GM21529 (cell line): ENCODE results near the gene MSH5.
A peak's percentile ranks its signal among the peaks of the same experiment; 100 is the strongest.

Experiments used
- ATAC-seq: cut with Tn5 transposase; IDR thresholded peaks from one replicate; pipeline ENCODE4 v1.9.1; 2021; ENCODE audit not compliant: unreplicated experiment

The MSH5 gene

DNA sequence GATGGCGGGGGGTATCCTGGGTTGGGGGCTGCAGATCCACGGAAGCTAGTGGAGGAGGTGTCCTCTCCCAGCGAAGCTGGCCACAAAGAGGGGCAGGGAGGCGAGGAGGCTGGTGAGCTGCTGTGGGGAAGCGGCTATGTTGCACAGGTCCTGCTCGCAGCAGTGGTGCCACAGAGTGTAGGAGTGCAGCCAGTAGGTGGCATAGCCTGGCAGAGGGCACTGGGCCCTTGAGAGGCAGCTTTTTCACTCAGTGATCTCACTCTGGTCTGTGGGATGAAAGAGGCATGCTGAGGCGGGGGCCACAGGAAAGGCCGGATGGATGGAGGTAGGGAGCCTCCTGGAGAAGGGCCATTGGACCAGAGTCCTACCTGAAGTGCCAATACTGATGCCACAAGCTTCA, 27.5 kb upstream of the MSH5 start:
- ATAC-seq = no peak

DNA sequence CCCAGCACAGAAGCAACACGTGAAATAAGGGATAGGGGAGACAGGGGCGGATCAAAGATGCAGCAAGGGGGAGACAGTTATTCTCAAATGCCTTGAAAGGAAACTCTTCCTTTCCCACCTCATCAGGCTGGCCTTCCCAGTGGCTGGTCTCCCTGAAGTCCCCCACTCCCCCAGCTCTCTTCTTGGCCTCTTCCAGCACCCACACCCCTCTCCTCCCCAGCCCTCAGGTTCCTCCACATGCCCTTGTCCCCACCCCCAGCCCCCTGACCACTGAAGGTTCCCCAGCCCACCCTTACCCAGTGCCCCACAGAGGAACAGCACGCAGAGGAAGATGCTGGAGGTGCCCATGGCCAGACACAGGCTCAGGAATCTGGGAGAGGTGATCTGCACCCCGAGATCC, 26.3 kb upstream of the MSH5 start:
- ATAC-seq = no peak

DNA sequence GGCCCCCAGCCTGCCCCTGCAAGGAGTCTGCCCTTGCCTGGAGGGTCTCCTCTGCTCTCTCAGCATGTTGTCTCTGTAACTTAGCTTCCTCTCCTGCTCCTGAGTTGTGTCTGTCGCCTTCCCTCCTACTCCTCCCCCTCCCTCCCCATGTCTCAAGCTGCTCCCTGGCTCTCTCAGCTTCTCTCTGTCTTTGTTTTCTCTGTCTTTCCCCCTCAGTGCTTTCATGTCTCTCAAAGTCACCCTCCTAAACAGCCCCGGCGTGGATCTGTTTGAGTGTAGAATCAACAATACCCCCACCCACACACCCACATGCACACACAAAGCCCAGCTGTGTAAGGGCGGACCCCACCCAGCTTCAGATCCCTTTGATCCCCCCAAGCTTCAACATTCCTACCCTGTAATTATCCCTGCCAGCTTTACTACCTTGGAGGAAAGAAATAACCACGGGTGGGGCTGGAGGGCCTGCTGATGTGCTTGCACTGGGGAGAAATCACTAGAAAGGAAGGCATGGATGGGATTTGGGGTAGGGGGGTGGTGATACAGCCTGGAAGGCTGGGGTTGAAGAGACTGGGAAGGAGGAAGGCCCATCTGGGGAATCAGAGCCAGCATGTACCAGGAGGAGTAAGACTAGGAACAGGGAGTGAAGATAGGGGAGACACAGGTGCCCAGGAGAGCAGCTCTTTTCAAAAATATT, 25.7 kb upstream of the MSH5 start:
- no peak for ATAC-seq

DNA sequence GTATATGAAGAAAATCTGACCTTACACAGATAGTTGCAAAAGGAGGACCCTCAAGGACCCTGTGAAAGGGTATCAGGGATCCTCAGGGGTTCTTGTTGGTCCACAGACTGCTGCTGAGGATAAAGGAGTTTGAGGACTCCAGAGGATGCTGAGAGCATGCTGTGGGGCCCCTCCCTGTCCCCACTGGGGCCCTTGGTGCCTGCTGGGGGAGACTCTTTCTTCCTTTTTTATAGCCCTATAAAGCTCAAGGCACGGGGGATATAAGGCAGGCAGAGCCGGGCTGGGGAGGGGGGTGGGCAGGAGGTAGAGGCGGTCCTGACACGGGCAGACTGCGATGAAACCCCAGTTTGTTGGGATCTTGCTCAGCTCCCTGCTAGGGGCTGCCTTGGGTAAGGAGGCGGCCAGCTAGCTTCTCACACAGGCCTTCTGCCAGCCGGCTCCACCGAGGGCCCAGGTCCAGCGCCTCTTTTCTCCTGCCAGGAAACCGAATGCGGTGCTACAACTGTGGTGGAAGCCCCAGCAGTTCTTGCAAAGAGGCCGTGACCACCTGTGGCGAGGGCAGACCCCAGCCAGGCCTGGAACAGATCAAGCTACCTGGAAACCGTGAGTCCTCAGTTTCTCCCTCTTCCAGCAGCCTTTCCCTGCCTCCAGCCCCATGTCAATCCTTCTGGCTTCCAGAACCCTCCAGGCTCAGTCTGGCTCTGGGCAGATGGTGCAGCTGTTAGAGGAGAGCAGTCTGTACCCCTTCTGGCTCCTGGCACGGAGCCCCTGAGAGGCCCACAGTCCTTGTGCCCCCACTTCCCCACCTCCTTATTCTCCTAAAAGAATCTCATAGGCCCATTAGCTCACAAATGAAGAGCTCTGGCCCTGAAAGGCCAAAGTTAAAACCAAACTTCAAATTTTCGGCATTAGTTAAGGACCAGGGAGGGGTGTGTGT, 24.5 kb upstream of the MSH5 start, which contains the start of gene LY6G6D:
Gene LY6G6D (plus strand): TSS at position 327 of the 937 bp plus-strand sequence. CDS start 8 bp downstream, at position 335.
- ATAC-seq = no peak

DNA sequence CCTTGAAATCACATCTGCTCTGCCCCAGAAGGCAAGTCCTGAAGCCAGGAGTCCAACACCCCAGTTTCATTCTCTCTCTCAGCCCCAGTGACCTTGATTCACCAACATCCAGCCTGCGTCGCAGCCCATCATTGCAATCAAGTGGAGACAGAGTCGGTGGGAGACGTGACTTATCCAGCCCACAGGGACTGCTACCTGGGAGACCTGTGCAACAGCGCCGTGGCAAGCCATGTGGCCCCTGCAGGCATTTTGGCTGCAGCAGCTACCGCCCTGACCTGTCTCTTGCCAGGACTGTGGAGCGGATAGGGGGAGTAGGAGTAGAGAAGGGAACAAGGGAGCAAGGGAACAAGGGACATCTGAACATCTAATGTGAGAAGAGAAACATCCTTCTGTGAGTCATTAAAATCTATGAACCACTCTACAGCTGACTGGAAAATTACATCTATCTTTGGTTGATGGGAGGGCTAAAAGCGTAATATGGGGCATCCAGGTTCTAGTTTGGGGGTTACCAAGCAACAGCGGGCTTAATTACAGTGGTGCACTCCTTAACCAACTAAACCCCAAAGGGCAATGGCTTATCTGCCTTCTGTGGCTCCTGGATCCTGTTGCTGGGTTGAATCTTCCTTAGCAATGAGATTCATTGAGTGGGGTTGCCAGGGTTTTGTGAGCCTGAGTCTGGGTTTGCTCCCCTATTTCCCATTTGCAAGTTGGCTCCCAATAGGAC, 22.1 kb upstream of the MSH5 start:
- ATAC-seq = no peak

DNA sequence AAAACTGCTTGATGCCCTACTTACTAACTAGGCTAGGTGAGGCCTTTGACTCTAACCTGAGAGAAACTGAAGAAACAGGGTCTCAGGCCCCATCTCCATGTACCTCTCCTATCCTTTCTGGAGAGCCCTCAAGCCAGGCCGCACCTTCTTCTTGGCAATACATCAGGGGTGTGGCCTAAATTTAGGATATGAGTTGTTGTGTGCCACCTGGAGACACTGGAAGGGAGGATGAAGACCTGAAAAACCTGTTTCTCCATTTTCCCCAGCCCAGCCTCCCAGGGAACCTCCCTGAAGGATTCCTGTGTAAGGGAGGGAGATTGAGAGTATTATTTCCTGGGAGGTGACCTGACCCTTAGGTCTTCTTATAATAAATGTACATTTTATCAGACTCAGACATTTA, 21.5 kb upstream of the MSH5 start:
- ATAC-seq = no peak

DNA sequence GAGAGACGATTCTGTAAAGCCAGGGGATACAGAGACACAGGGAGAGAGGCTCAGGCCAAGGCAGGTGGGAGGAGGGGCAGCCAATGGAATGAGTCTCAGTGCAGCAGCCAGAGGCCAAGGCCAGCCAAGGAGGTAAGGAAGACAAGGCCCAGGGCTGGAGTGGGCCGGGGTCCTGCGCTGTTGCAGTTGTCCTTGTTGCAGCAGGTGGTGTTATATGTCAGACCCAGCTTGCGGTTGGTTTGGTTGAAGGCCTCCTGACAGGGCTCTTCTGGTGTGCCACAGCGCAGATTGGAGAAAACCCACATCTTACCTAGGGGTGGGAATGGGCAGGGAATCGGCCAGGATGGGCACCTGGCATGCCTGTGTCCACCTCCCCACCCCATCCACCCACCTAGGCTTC, 20.8 kb upstream of the MSH5 start:
- no peak for ATAC-seq

DNA sequence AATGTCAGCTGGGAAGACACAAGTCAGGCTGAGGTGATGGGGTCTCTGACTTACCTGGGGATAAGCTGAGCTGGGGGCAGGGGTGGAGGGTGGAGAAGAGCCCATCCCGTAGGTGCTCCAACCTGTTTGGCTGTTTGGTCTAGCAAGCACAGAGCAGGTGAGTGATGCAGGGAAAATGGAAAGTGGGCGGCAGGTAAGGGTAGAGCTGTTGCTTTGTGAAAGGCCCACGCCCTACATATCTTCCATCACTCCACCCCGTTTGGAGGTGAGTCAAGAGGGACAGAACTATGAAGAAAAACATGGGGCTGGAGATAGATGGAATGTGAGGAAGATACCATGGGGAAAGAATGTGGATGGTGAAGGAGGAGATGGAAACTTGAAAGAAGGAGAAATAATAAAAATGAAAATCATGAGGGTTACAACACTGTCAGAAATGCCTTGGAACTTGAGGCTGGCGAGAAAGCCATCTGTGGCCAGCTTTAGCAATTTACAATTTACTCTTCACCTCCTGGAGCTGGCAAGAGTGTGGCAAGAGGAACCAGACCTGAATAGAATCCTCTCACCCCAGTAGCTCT, 19.5 kb upstream of the MSH5 start:
- no peak for ATAC-seq

DNA sequence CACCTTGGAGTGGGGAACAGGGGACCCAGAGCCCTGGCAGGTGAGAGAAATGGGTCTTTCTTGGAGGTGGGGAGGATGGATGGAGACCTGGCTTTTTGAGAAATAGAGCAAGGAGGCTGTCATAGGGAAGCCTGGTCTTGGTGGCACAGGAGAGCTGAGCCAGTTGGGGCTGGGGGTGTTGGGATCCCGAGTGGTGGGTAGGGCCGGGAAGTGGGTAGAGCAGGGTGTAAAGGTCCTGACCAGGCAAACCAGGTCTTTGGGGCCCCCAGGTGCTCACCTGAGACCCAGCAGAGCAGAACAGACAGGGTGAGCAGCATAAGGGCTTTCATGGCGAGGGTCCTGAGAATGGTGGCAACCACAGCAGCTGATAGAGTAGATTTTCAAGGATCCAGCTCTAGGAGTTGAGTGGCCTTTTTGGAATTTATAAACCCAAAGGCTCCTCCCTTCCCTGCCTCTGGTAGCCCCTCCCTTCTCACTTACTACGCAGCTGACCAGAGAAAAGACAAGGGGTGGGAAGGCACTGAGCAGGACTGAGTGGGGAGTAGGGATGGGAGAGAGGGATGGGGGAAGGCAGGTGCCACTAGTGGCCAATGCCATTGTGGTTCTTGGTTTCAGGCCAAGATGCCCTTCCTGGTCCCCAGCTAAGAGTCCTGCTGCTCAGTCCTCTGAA, 18.3 kb upstream of the MSH5 start, which contains the start of gene LY6G6C:
Gene LY6G6C (minus strand): TSS at position 396 of the 670 bp plus-strand sequence. CDS start 67 bp downstream, at position 329.
- no peak for ATAC-seq

DNA sequence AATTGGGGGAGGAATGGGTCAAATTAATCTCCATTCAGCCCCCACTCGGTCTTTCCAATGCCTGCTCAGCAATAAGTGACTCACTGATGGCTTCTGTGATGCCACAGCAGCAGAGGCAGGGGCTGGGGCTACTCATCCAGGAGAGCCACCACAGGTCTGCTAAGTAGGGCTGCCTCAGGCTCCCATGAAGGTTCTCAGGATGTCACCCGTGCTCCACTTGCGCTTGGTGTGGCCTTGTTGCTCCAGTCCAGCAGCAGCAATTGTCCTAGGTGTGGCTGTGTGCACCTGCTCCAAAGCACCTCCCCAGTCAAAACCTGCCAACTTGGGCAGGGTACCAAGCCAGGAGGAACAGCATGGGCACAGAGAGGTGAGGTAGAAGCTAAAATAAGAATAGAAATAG, 17.6 kb upstream of the MSH5 start:
- no peak for ATAC-seq

DNA sequence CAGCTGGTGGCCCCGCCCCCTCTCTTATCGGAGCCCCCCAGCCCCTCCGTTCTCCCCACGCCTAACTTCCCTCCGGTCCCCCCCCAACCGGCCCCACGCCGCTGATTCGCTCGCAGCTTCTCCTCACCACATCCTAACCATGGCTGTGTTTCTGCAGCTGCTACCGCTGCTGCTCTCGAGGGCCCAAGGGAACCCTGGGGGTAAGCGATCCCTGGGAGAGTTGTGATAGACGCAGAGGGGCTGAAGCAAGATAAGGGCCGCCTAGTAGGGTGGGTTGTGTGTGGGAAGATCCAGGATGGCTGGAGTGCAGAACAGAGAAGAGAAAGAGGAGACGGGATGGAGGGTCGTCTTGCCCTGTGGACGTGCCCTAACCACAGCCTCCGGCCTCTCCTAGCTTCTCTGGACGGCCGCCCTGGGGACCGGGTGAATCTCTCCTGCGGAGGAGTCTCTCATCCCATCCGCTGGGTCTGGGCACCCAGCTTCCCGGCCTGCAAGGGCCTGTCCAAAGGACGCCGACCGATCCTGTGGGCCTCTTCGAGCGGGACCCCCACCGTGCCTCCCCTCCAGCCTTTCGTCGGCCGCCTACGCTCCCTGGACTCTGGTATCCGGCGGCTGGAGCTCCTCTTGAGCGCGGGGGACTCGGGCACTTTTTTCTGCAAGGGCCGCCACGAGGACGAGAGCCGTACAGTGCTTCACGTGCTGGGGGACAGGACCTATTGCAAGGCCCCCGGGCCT, 16.4 kb upstream of the MSH5 start, which contains the start of gene MPIG6B:
Gene MPIG6B (plus strand): TSS at position 129 of the 735 bp plus-strand sequence. CDS start 11 bp downstream, at position 140.
- no peak for ATAC-seq

DNA sequence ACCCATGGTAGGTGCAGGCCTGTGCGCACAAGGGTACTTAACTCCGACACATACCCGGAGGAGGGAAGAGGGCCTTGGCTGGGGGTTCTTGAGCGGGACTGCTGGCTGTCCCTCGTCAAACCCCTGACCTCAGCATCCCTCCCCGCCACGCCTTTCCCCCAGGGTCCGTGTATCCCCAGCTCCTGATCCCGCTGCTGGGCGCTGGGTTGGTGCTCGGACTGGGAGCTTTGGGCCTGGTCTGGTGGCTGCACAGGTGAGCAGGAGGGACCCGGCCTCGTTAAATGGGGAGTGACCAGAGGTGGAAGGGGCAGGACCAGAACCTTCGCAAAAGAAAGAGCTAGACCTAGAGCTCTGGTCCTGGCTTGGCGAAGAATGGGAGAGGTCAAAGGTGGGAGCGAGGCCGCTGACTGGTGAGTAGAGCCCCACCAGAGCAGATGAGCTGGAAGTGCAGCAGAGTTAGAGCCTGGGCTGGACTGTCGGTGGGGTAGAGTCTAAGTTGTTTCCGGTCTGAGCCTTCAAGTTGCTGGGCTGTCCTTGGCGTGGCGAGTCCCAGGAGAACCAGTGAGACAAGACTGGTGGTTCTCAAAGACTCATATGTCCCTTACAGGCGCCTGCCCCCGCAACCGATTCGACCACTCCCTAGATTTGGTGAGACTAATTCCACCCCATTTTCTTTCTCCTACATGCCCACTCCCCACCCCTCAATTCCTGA, 15.7 kb upstream of the MSH5 start:
- ATAC-seq = no peak

DNA sequence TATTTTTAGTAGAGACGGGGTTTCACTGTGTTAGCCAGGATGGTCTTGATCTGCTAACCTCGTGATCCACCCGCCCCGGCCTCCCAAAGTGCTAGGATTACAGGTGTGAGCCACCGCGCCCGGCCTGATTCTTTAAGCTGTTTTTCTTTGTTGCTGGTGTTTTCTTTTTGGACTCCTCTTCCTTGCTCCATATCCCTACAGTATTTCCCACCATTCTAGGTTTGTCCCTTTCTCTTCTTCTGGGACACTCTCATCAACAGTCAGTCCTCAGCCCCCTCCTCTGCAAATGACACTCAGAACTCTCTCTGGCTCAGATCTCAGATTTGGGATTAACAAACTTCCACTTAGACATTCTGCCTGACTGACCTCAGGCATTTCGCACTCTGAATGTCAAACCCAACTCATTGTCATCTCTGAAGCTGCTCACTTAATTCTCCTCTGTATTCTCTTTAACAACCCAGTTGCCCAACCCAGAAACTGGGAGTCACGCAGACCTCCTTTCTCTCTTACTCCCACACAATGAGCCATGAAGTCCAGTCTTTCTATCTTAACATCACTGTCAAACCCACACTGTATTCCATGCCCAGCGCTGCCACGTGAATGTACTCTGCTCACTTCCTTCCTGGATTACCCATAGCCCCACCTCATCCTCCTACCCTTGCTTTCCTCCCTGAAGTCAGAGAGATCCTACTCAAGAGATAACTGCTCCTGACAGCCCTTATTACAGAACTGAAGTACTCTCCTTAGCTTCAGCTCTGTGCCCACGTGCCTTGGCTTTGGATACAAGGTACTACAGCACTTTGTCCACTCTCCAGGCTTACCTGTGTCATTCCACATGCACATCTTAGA, 14.1 kb upstream of the MSH5 start:
- no peak for ATAC-seq

DNA sequence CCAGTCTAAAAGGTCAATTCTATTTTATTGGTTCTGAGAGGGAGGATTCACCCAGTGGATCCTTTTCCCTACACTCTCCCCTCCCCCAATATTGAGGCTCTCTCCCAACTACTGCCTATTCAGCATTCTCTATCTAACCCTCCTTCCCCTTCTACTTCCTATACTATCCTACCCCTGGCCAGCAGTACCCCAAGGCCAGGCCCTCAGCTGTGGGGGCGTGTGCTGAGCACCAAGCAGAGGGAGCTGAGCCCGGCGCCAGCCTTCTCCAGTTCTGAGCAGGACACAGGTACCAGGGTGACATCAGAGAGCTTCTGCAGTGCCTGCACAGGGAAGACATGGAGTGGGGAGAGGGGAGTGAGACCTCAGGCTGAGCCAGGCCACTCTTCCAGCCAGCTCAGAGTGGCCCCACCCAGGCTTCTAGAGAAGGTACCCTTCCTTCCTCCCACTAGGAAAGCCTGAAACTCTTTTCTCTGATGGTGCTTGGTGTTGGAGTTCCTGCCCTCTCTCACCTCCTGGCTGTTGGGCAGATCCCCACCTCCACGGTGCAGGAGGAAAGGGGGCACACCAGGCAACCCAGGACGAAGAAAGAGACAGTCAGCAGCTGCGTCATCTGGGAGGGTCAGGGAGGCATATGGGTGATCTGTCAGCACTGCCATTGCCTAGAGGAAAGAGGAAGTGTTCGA, 12.6 kb upstream of the MSH5 start:
- ATAC-seq = peak; percentile 43

DNA sequence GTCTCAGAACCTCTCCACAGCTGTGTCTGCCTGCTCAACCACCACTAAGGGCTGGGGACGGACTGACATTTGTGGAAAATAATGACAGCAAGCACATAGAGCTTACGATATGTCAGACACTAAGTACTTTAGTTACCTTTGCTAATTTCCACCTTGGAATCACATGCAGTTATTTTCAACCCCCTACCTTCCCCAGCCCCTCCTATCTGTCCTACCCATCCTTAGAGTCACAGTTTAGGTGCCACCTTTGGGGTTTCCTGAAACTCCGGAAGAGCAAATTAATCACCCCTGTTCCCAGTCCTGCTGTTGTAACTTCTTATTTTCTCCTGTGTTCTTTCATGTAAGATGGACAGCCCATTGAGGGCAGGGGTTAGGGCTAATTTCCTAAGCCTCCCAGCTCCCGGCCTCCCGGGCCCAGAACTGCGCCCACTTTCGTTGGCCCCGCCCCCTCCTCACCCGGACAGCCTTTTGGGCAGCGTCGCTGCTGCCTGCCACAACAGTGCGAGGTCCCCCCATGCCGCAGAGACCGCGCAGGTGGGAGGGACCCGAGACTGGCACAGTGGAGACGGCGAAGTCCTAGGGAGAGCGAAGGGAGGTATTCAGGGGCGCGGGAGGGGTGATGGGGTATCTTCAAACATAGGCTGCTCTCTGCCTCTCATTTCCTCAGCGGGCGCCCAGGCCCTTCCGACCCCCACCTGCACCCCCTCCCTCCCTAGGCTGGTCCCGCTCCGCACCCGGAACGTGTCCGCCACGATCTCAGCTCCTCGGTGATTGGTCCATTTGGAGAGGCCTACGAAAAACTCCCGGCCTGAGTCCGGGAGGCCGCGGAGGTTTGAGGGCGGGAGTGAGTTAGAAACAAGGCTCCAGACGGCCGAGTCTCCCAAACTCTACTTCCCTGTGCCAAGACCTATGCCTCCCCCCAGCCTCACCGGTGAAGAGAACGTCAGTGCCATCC, 11.8 kb upstream of the MSH5 start:
- no peak for ATAC-seq

DNA sequence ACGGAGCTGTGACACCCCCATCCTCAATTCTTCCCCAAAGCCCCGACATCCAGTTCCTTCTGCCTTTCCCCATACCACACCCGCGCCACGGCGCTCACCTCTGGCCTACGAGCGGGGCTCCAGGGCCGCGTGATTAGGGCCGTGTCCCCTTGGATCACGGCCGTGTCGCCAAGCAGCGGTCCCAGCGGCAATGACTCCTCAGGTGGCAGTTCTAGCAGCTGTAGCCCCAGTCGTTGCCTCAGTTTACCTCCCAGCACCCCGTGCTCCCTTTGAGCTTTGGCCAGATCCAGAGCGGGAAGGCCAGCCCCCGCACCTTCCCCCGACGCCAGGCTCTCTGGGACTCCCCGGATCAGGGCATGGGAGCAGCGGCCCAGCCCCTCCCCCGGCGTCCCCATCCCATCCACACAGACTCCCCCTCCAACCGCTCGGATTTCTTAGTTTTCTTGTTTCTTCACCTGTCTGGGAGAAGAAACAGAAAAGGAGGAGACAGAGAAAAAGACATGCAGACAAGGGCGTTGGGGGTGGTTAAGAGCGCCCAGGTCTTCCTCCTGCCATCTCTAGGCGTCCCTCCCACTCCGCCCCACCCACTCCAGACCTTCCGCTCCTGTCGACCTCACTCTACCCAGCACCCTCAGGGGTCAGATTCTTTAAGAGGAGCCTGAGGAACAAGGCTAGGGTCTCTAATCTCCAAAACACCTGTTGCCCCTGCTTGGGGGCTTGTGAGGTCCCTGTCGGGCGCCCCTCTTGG, 10.9 kb upstream of the MSH5 start, which contains the start of gene DDAH2:
Gene DDAH2 (minus strand): TSS at position 533 of the 748 bp plus-strand sequence. CDS start 138 bp downstream, at position 395.
- ATAC-seq = no peak
